Activated naive CD8-positive, alpha-beta T cell (primary cell): ENCODE data around the gene SKOR1.
A peak's percentile ranks its signal among the peaks of the same experiment; 100 is the strongest.

Experiments used
- H3K27ac Mint-ChIP-seq: one replicate; pipeline ENCODE4 v1.8.0; 2021; ENCODE audit warnings: mixed read lengths
- H3K27me3 Mint-ChIP-seq: one replicate; pipeline ENCODE4 v1.8.0; 2021; ENCODE audit warnings: mixed read lengths
- H3K36me3 Mint-ChIP-seq: one replicate; pipeline ENCODE4 v1.8.0; 2021; ENCODE audit warnings: mixed read lengths
- H3K4me1 Mint-ChIP-seq: one replicate; pipeline ENCODE4 v1.8.0; 2021; ENCODE audit warnings: low read depth, mixed read lengths
- H3K4me3 Mint-ChIP-seq: one replicate; pipeline ENCODE4 v1.8.0; 2021; ENCODE audit warnings: mild to moderate bottlenecking, mixed read lengths
- H3K9me3 Mint-ChIP-seq: one replicate; pipeline ENCODE4 v1.8.0; 2021; ENCODE audit warnings: low read depth, mixed read lengths

Gene SKOR1

GRCh38 chr15:67824976-67825880 lies at the start of gene SKOR1:
SKOR1 (plus strand) TSS chr15:67825509; CDS start chr15:67825603, 94 bp downstream.
- Mint-ChIP-seq H3K27me3 (peaks cover 39% of the 10 kb centered on the region), H3K36me3 (no peaks in the 10 kb centered on the region), H3K4me3 (peak within 1 kb of the TSS; percentile 87), H3K27ac (peak within 1 kb of the TSS; percentile 51), H3K4me1 (peaks cover 50% of the 10 kb centered on the region), H3K9me3 (no peaks in the 10 kb centered on the region)

GRCh38 chr15:67775998-67776397 lies 49.3 kb upstream of the SKOR1 start:
- Mint-ChIP-seq H3K27ac (no peak overlapping the region), H3K9me3 (no peaks in the 10 kb centered on the region), H3K4me1 (no peaks in the 10 kb centered on the region), H3K36me3 (peaks cover 9% of the 10 kb centered on the region), H3K27me3 (no peaks in the 10 kb centered on the region), H3K4me3 (no peak overlapping the region)

- peaks cover under 1% of the 10 kb centered on the region for H3K4me1 Mint-ChIP-seq
- H3K27ac Mint-ChIP-seq: no peak overlapping the region
- peaks cover 8% of the 10 kb centered on the region for H3K36me3 Mint-ChIP-seq
- no peaks in the 10 kb centered on the region for H3K9me3 Mint-ChIP-seq
- H3K4me3 Mint-ChIP-seq: no peak overlapping the region
- no peaks in the 10 kb centered on the region for H3K27me3 Mint-ChIP-seq
Observed at GRCh38 chr15:67776600-67776999, 48.7 kb upstream of the SKOR1 start.

- no peaks in the 10 kb centered on the region for H3K27me3 Mint-ChIP-seq
- H3K4me3 Mint-ChIP-seq: no peak overlapping the region
- H3K36me3 Mint-ChIP-seq: peaks cover 6% of the 10 kb centered on the region
- H3K27ac Mint-ChIP-seq: no peak overlapping the region
- no peaks in the 10 kb centered on the region for H3K9me3 Mint-ChIP-seq
- peaks cover 4% of the 10 kb centered on the region for H3K4me1 Mint-ChIP-seq
Observed at GRCh38 chr15:67777071-67777470, 48.2 kb upstream of the SKOR1 start.

- H3K27ac Mint-ChIP-seq: no peak overlapping the region
- peaks cover 10% of the 10 kb centered on the region for H3K4me1 Mint-ChIP-seq
- H3K9me3 Mint-ChIP-seq: no peaks in the 10 kb centered on the region
- H3K36me3 Mint-ChIP-seq: peaks cover 3% of the 10 kb centered on the region
- no peaks in the 10 kb centered on the region for H3K27me3 Mint-ChIP-seq
- H3K4me3 Mint-ChIP-seq: no peak overlapping the region
Observed at GRCh38 chr15:67777773-67778172, 47.5 kb upstream of the SKOR1 start.

GRCh38 chr15:67778968-67779548 lies 46.3 kb upstream of the SKOR1 start:
- H3K4me3 Mint-ChIP-seq: no peak overlapping the region
- H3K27ac Mint-ChIP-seq: no peak overlapping the region
- peaks cover 3% of the 10 kb centered on the region for H3K36me3 Mint-ChIP-seq

GRCh38 chr15:67779549-67780111 lies 45.7 kb upstream of the SKOR1 start:
- H3K27me3 Mint-ChIP-seq: no peaks in the 10 kb centered on the region
- no peak overlapping the region for H3K4me3 Mint-ChIP-seq
- no peak overlapping the region for H3K27ac Mint-ChIP-seq
- H3K36me3 Mint-ChIP-seq: peaks cover 3% of the 10 kb centered on the region
- peaks cover 27% of the 10 kb centered on the region for H3K4me1 Mint-ChIP-seq
- no peaks in the 10 kb centered on the region for H3K9me3 Mint-ChIP-seq

More at GRCh38 chr15:67778968-67779548, 46.3 kb upstream of the SKOR1 start:
- H3K27me3 Mint-ChIP-seq: no peaks in the 10 kb centered on the region
- peaks cover 22% of the 10 kb centered on the region for H3K4me1 Mint-ChIP-seq
- no peaks in the 10 kb centered on the region for H3K9me3 Mint-ChIP-seq

GRCh38 chr15:67781061-67781460 lies 44.2 kb upstream of the SKOR1 start:
- H3K4me3 Mint-ChIP-seq: no peak overlapping the region

GRCh38 chr15:67781907-67782690 lies 43.2 kb upstream of the SKOR1 start:
- H3K27ac Mint-ChIP-seq: peak overlapping the region; percentile 10
- H3K27me3 Mint-ChIP-seq: no peaks in the 10 kb centered on the region
- peaks cover 2% of the 10 kb centered on the region for H3K36me3 Mint-ChIP-seq
- H3K9me3 Mint-ChIP-seq: no peaks in the 10 kb centered on the region
- H3K4me3 Mint-ChIP-seq: no peak overlapping the region
- peaks cover 34% of the 10 kb centered on the region for H3K4me1 Mint-ChIP-seq

More at GRCh38 chr15:67781061-67781460, 44.2 kb upstream of the SKOR1 start:
- H3K4me1 Mint-ChIP-seq: peaks cover 34% of the 10 kb centered on the region
- H3K9me3 Mint-ChIP-seq: no peaks in the 10 kb centered on the region
- H3K27ac Mint-ChIP-seq: no peak overlapping the region
- H3K36me3 Mint-ChIP-seq: no peaks in the 10 kb centered on the region
- H3K27me3 Mint-ChIP-seq: no peaks in the 10 kb centered on the region

GRCh38 chr15:67782691-67782991 lies 42.7 kb upstream of the SKOR1 start:
- Mint-ChIP-seq H3K27ac (no peak overlapping the region), H3K4me3 (no peak overlapping the region), H3K9me3 (no peaks in the 10 kb centered on the region), H3K4me1 (peaks cover 34% of the 10 kb centered on the region), H3K36me3 (peaks cover 4% of the 10 kb centered on the region), H3K27me3 (no peaks in the 10 kb centered on the region)

GRCh38 chr15:67783303-67783702 lies 42.0 kb upstream of the SKOR1 start:
- peak overlapping the region; percentile 23 for H3K27ac Mint-ChIP-seq
- peaks cover 4% of the 10 kb centered on the region for H3K36me3 Mint-ChIP-seq
- peak overlapping the region; percentile 8 for H3K4me3 Mint-ChIP-seq
- H3K9me3 Mint-ChIP-seq: no peaks in the 10 kb centered on the region
- no peaks in the 10 kb centered on the region for H3K27me3 Mint-ChIP-seq
- H3K4me1 Mint-ChIP-seq: peaks cover 34% of the 10 kb centered on the region

GRCh38 chr15:67784090-67784781 lies 41.1 kb upstream of the SKOR1 start:
- Mint-ChIP-seq H3K27me3 (no peaks in the 10 kb centered on the region), H3K4me3 (no peak overlapping the region), H3K9me3 (no peaks in the 10 kb centered on the region), H3K27ac (peak overlapping the region; percentile 38), H3K4me1 (peaks cover 34% of the 10 kb centered on the region), H3K36me3 (peaks cover 4% of the 10 kb centered on the region)

GRCh38 chr15:67784856-67785430 lies 40.4 kb upstream of the SKOR1 start:
- Mint-ChIP-seq H3K4me1 (peaks cover 34% of the 10 kb centered on the region), H3K36me3 (peaks cover 4% of the 10 kb centered on the region), H3K9me3 (no peaks in the 10 kb centered on the region), H3K27me3 (no peaks in the 10 kb centered on the region), H3K27ac (peak overlapping the region; percentile 38), H3K4me3 (no peak overlapping the region)

GRCh38 chr15:67785431-67785830 lies 39.9 kb upstream of the SKOR1 start:
- Mint-ChIP-seq H3K36me3 (peaks cover 4% of the 10 kb centered on the region), H3K4me3 (no peak overlapping the region), H3K4me1 (peaks cover 34% of the 10 kb centered on the region), H3K27ac (no peak overlapping the region), H3K9me3 (no peaks in the 10 kb centered on the region), H3K27me3 (no peaks in the 10 kb centered on the region)
